GM12865 (cell line): Measurements from ENCODE around the gene AMIGO3.

Experiments used
- DNase-seq: peaks from one replicate; pipeline ENCODE4 v3.0.0; 2010; ENCODE audit warnings: low read depth
- H3K4me3 ChIP-seq: 2 replicates; pipeline ENCODE4 v1.5.1; 2011; ENCODE audit warnings: mild to moderate bottlenecking, low read depth, low read length, control low read depth
- CTCF ChIP-seq: IDR thresholded peaks from 2 replicates; pipeline ENCODE4 v1.5.1; 2011; ENCODE audit warnings: low read length, control low read depth, low read depth, inconsistent platforms; ENCODE audit not compliant: insufficient read depth; ENCODE audit errors: missing control alignments

Gene AMIGO3

DNA sequence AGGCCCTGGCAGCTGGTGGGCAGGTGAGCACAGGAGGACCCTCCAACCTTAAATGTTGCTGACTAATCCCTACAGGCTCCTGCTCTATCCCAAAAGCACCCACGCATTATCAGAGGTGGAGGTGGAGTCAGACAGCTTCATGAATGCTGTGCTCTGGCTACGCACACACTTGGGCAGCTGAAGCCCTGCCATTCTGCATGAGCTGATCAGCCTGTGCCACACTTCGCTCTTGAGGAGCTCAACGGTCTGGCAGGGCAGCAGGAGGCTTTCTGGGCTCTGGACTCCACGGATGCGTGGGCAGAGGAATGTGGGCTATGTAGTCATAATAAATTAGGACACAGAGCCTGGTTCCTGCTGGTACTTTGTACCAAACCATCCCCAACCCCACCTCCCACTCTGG, 36.3 kb downstream of the AMIGO3 start:
- no peak for DNase-seq
- TF ChIP-seq CTCF = no peak
- no peak overlapping the region for H3K4me3 ChIP-seq

GRCh38 chr3:49681543-49681942, 37.9 kb downstream of the AMIGO3 start:
- TF ChIP-seq CTCF = no peak
- no peak for DNase-seq
- H3K4me3 ChIP-seq = no peak overlapping the region

DNA sequence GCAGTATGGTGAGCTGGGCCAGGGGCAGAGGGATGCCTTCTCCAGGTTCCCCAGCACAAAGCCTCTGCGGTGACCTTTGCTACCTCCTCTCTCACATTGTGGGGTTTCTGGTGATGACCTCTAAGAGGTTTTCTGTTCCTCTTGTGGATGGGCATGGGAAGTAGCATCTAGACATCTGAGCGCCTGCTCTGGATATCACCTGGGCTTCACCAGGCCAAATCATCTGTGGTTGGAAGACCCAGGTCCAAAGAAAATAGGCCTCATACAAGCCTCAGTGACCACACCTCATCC, 38.3 kb downstream of the AMIGO3 start:
- no peak overlapping the region for H3K4me3 ChIP-seq
- DNase-seq = no peak
- no peak for TF ChIP-seq CTCF

- no peak for DNase-seq
- no peak overlapping the region for H3K4me3 ChIP-seq
- no peak for TF ChIP-seq CTCF
Observed at GRCh38 chr3:49680493-49681231, 38.8 kb downstream of the AMIGO3 start.

DNA sequence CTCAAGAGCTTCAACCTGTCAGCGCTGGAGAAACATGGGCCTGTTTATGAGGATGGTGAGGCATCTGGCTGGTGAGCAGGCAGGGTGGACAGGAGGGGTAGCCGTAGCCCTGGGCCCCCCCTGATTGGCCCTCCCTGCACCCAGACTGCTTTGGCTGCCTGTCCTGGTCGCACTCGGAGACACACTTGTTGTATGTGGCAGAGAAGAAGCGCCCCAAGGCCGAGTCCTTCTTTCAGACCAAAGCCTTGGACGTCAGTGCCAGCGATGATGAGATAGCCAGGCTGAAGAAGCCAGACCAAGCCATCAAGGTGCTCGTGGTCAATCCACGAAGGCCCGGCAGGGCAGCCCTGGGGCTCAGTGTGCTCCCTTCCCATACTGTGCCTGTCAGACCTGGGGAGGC, 43.6 kb downstream of the AMIGO3 start:
- DNase-seq = no peak
- no peak overlapping the region for H3K4me3 ChIP-seq
- no peak for TF ChIP-seq CTCF

DNA sequence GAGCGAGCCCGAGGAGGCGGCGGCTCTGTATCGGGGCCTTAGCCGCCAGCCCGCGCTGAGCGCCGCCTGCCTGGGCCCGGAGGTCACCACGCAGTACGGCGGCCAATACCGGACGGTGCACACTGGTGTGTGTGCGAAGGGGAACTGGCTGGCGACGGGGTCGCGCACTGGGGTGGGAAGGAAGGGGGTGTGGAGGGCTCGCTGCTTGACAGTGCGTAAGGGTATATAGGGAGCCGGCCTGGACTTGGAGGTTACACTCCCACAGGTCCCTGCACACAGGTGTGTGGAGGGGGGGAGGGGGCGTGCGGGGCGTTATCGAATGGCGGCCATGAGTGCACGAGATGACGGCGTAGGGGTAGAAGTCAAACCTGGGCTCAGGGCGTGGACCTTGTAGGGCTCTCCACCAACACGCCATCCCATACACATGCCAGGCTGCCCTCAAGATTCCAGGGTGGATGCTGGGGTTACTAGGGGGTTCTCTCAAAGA, 44.9 kb downstream of the AMIGO3 start:
- no peak for TF ChIP-seq CTCF
- H3K4me3 ChIP-seq = peak overlapping the region; percentile 76
- DNase-seq = no peak
